Measurements from ENCODE around the gene SLC4A9.

GRCh38 chr5:140338336-140338735 is 21.7 kb upstream of the SLC4A9 start:
- TF ChIP-seq CTCF (IDR thresholded peaks at IDR 0.05), result no peak
- TF ChIP-seq POLR2A (IDR thresholded peaks at IDR 0.05), result no peak
